IMR-90 (cell line): ENCODE data around the gene RIMBP2. TPM values are rescaled to one million over a fixed set of nuclear protein-coding genes. Genes with fewer than 3 reads are reported as not detected.

Experiments
- ATAC-seq: fragments of 200-7000 bp; cut with Tn5 transposase; 2 replicates; pipeline ENCODE4 v1.9.1; 2020; ENCODE audit warnings: low read depth, mild to moderate bottlenecking, moderate library complexity
- BruUV-seq: library from RNA; stranded (reverse); fragments of 400-500 nt; replicated peaks from 2 replicates; lab custom pipeline; 2021; lab: Mats Ljungman, UMichigan
- CTCF ChIA-PET: fragments of 300-600 bp; formaldehyde crosslinking; extraction: SDS; loops from one replicate; lab custom pipeline; 2021; ENCODE audit warnings: antibody characterized with exemption; lab: Yijun Ruan, JAX
- POLR2A ChIA-PET: fragments of 300-600 bp; sonication (Branson Sonifier 250); formaldehyde crosslinking; loops from one replicate; lab custom pipeline; 2022; ENCODE audit warnings: antibody characterized with exemption; ENCODE audit not compliant: unreplicated experiment; lab: Charles Lee
- DNase-seq: peaks from one replicate; pipeline ENCODE4 v3.0.0; 2013
- H2AFZ ChIP-seq: replicated peaks from 2 replicates; pipeline ENCODE3; 2013; ENCODE audit warnings: low read length, mild to moderate bottlenecking; ENCODE audit not compliant: poor library complexity
- H2AK5ac ChIP-seq: 2 replicates; pipeline ENCODE4 v1.6.1; 2013; ENCODE audit warnings: low read depth, low read length, inconsistent platforms
- H2AK9ac ChIP-seq: replicated peaks from 2 replicates; pipeline ENCODE3; 2013; ENCODE audit warnings: mild to moderate bottlenecking, low read depth, low read length, moderate library complexity; ENCODE audit not compliant: poor library complexity
- H2BK120ac ChIP-seq: 2 replicates; pipeline ENCODE4 v1.6.1; 2013; ENCODE audit warnings: low read depth, low read length, inconsistent platforms
- H2BK15ac ChIP-seq: 3 replicates; pipeline ENCODE4 v1.6.1; 2013; ENCODE audit warnings: low read depth, low read length, inconsistent platforms
- H2BK20ac ChIP-seq: 2 replicates; pipeline ENCODE4 v1.6.1; 2013; ENCODE audit warnings: low read depth, mild to moderate bottlenecking, inconsistent platforms, low read length, moderate library complexity
- H2BK5ac ChIP-seq: 2 replicates; pipeline ENCODE4 v1.6.1; 2013; ENCODE audit warnings: mild to moderate bottlenecking, low read depth, low read length, inconsistent platforms; ENCODE audit not compliant: poor library complexity, severe bottlenecking
- H3K14ac ChIP-seq: replicated peaks from 2 replicates; pipeline ENCODE4 v1.6.1; 2013; ENCODE audit warnings: low read depth, low read length, inconsistent platforms
- H3K18ac ChIP-seq: 2 replicates; pipeline ENCODE4 v1.6.1; 2013; ENCODE audit warnings: low read depth, low read length, control low read depth
- H3K23ac ChIP-seq: 2 replicates; pipeline ENCODE4 v1.6.1; 2013; ENCODE audit warnings: low read depth, low read length, inconsistent platforms
- H3K27ac ChIP-seq: 2 replicates; pipeline ENCODE4 v1.5.1; 2013; ENCODE audit warnings: mild to moderate bottlenecking, control low read depth, low read length; ENCODE audit not compliant: insufficient read depth
- H3K27me3 ChIP-seq: 2 replicates; pipeline ENCODE4 v1.6.1; 2013; ENCODE audit warnings: low read length; ENCODE audit not compliant: control insufficient read depth, insufficient read depth
- H3K36me3 ChIP-seq: 2 replicates; pipeline ENCODE4 v1.6.1; 2013; ENCODE audit warnings: low read length, mixed read lengths; ENCODE audit not compliant: control insufficient read depth, insufficient read depth
- H3K4ac ChIP-seq: 2 replicates; pipeline ENCODE4 v1.6.1; 2013; ENCODE audit warnings: low read depth, low read length, inconsistent platforms
- H3K4me1 ChIP-seq: 2 replicates; pipeline ENCODE4 v1.6.1; 2013; ENCODE audit warnings: low read length, mixed read lengths; ENCODE audit not compliant: control insufficient read depth, insufficient read depth
- H3K4me2 ChIP-seq: 2 replicates; pipeline ENCODE4 v1.6.1; 2013; ENCODE audit warnings: low read depth, mild to moderate bottlenecking, control low read depth, low read length, moderate library complexity
- H3K4me3 ChIP-seq: 2 replicates; pipeline ENCODE4 v1.5.1; 2013; ENCODE audit warnings: low read depth, mild to moderate bottlenecking, control low read depth, low read length, moderate library complexity; ENCODE audit not compliant: insufficient read depth
- H3K56ac ChIP-seq: 2 replicates; pipeline ENCODE4 v1.6.1; 2013; ENCODE audit warnings: low read length, inconsistent platforms; ENCODE audit not compliant: insufficient read depth; ENCODE audit errors: extremely low read depth
- H3K79me1 ChIP-seq, 2 experiments: 2 replicates each; pipeline ENCODE4 v1.6.1; 2013; ENCODE audit warnings: low read length in 2 of 2, inconsistent platforms in 1 of 2, low read depth in 1 of 2
- H3K9ac ChIP-seq: 2 replicates; pipeline ENCODE4 v1.6.1; 2013; ENCODE audit warnings: low read depth, low read length, control low read depth
- H3K9me1 ChIP-seq: 2 replicates; pipeline ENCODE4 v1.6.1; 2013; ENCODE audit warnings: low read length, inconsistent platforms; ENCODE audit not compliant: insufficient read depth
- H3K9me3 ChIP-seq: 2 replicates; pipeline ENCODE4 v1.6.1; 2013; ENCODE audit warnings: low read length; ENCODE audit not compliant: control insufficient read depth, insufficient read depth
- H4K20me1 ChIP-seq: 2 replicates; pipeline ENCODE4 v1.6.1; 2013; ENCODE audit warnings: low read length, inconsistent platforms; ENCODE audit not compliant: insufficient read depth
- H4K5ac ChIP-seq: 2 replicates; pipeline ENCODE4 v1.6.1; 2013; ENCODE audit warnings: mild to moderate bottlenecking, low read depth, low read length, control low read depth
- H4K8ac ChIP-seq, 2 experiments: 2 replicates each; pipeline ENCODE4 v1.6.1; 2013; ENCODE audit warnings: low read depth in 2 of 2, low read length in 2 of 2, control low read depth in 1 of 2, inconsistent platforms in 1 of 2
- H4K91ac ChIP-seq: 2 replicates; pipeline ENCODE4 v1.6.1; 2013; ENCODE audit warnings: low read depth, low read length, inconsistent platforms; ENCODE audit not compliant: insufficient read depth
- CEBPB ChIP-seq: IDR thresholded peaks from 2 replicates; pipeline ENCODE4 v1.6.1; 2012; ENCODE audit warnings: low read depth, low read length, improper control_type of control experiment
- RAD21 ChIP-seq: IDR thresholded peaks from 2 replicates; pipeline ENCODE4 v1.6.1; 2012; ENCODE audit warnings: low read length, improper control_type of control experiment
- RFX5 ChIP-seq: IDR thresholded peaks from 2 replicates; pipeline ENCODE4 v1.8.0; 2012; ENCODE audit warnings: low read depth, mild to moderate bottlenecking, low read length, moderate library complexity
- WGBS, 2 experiments: methylation state at CpG; one replicate each; pipeline versions ENCODE4 v1.1.5 to v1.1.7; 2013; ENCODE audit warnings: missing lambda C conversion rate in 2 of 2; ENCODE audit not compliant: insufficient read length in 1 of 2; ENCODE audit errors: extremely low coverage in 2 of 2; 5-methylcytosine and 5-hydroxymethylcytosine counted together
- dilution Hi-C: fragments of 300-500 bp; cut with HindIII; formaldehyde crosslinking; loops from one replicate; pipeline ENCODE4 v1.14.3; 2018; ENCODE audit warnings: low sequenced_read_pairs; ENCODE audit not compliant: unreplicated experiment
- in situ Hi-C: fragments of 300-500 bp; cut with MboI; formaldehyde crosslinking; loops from 3 replicates; pipeline ENCODE4 v1.14.3; 2019; ENCODE audit warnings: low sequenced_read_pairs, inconsistent platforms, mixed read lengths
- intact Hi-C: fragments of 100-400 bp; cut with micrococcal nuclease; formaldehyde crosslinking; loops from 2 replicates; pipeline ENCODE4 v1.10.0; 2022
- polyA plus RNA-seq, 3 experiments: library from polyadenylated mRNA; depleted of rRNA; stranded (reverse); fragments of >200 nt; gene quantifications; 2 replicates each; pipeline ENCODE4 v1.2.3, GENCODE V29; 2012; ENCODE audit warnings: low replicate concordance in 1 of 3
- total RNA-seq: library from RNA; depleted of rRNA; stranded (reverse); fragments of >200 nt; gene quantifications from 2 replicates; pipeline ENCODE4 v1.2.3, GENCODE V29; 2012
- TF ChIP-seq, protein P1 (sequence below): fragments of 150-350 bp; IDR thresholded peaks from 2 replicates; pipeline ENCODE4 v1.6.1; 2017; ENCODE audit warnings: mild to moderate bottlenecking, antibody characterized with exemption, low read length, low read depth

RIMBP2 gene
- total and polyA plus RNA-seq, 2 of the 4 experiments (the other 2 are of a cell fraction) = not detected

GRCh38 chr12:130491421-130492357 is 224.4 kb downstream of the RIMBP2 start:
- no peak overlapping the region for H4K91ac ChIP-seq
- no peak overlapping the region for H2AK5ac ChIP-seq
- H2AFZ ChIP-seq = no peak overlapping the region
- no peak for DNase-seq
- H3K27me3 ChIP-seq = no peaks in the 10 kb centered on the region
- dilution Hi-C loops (no loop called here), in situ Hi-C loops (no loop called here), intact Hi-C loops (no loop called here)
- no peaks in the 10 kb centered on the region for H4K20me1 ChIP-seq
- no peaks in the 10 kb centered on the region for H3K9me1 ChIP-seq
- no TSS peak for BruUV-seq
- no peaks in the 10 kb centered on the region for H3K79me1 ChIP-seq
- no peak overlapping the region for H3K56ac ChIP-seq
- H3K27ac ChIP-seq = no peak overlapping the region
- H2BK120ac ChIP-seq = no peak overlapping the region
- no peak overlapping the region for H2BK5ac ChIP-seq
- no peak overlapping the region for H3K18ac ChIP-seq
- no peak overlapping the region for H3K14ac ChIP-seq
- H4K5ac ChIP-seq = no peak overlapping the region
- no peak overlapping the region for H3K23ac ChIP-seq
- no peak overlapping the region for H4K8ac ChIP-seq
- no peak overlapping the region for H3K4me2 ChIP-seq
- H3K4ac ChIP-seq = no peak overlapping the region
- H3K4me3 ChIP-seq = no peak overlapping the region
- H2BK15ac ChIP-seq = no peak overlapping the region
- TF ChIP-seq RFX5 = no peak
- TF ChIP-seq CEBPB = no peak
- TF ChIP-seq RAD21 = no peak
- TF ChIP-seq, protein P1, sequence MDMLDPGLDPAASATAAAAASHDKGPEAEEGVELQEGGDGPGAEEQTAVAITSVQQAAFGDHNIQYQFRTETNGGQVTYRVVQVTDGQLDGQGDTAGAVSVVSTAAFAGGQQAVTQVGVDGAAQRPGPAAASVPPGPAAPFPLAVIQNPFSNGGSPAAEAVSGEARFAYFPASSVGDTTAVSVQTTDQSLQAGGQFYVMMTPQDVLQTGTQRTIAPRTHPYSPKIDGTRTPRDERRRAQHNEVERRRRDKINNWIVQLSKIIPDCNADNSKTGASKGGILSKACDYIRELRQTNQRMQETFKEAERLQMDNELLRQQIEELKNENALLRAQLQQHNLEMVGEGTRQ = no peak
- H3K9ac ChIP-seq = no peak overlapping the region
- ATAC-seq = no peak
- H3K36me3 ChIP-seq = no peaks in the 10 kb centered on the region
- no peaks in the 10 kb centered on the region for H3K4me1 ChIP-seq
- H2AK9ac ChIP-seq = no peak overlapping the region
- WGBS, 2 experiments = 5% methylated on average over 8 of the region's 32 CpGs; no CpG with 5 or more reads in 1 of the 2 experiments
- ChIA-PET CTCF (no interaction called here), POLR2A (no interaction called here)
- peaks cover 39% of the 10 kb centered on the region for H3K9me3 ChIP-seq
- H2BK20ac ChIP-seq = no peak overlapping the region
